GM15510 (cell line): Measurements from ENCODE around the gene C3orf49.

Experiments used
- POLR2A ChIP-seq: IDR thresholded peaks from 3 replicates; pipeline ENCODE4 v1.6.1; 2011; ENCODE audit warnings: borderline replicate concordance; ENCODE audit not compliant: insufficient read length; ENCODE audit errors: extremely low read depth

C3orf49 gene

GRCh38 chr3:63841704-63842103 lies 22.6 kb downstream of the C3orf49 start:
- no peak for TF ChIP-seq POLR2A

GRCh38 chr3:63842127-63842526 lies 23.0 kb downstream of the C3orf49 start:
- no peak for TF ChIP-seq POLR2A

- no peak for TF ChIP-seq POLR2A
These were observed 26.1 kb downstream of the C3orf49 start for GRCh38 chr3:63845215-63845614.

GRCh38 chr3:63847718-63848450 lies 28.8 kb downstream of the C3orf49 start:
- no peak for TF ChIP-seq POLR2A

- TF ChIP-seq POLR2A = no peak
These were observed 30.1 kb downstream of the C3orf49 start for GRCh38 chr3:63849175-63849574.

- no peak for TF ChIP-seq POLR2A
These were observed 32.2 kb downstream of the C3orf49 start for GRCh38 chr3:63851287-63851686.

- TF ChIP-seq POLR2A = no peak
These were observed 34.0 kb downstream of the C3orf49 start for GRCh38 chr3:63853106-63853505.

GRCh38 chr3:63855333-63855940 lies 36.3 kb downstream of the C3orf49 start:
- no peak for TF ChIP-seq POLR2A

- TF ChIP-seq POLR2A = no peak
These were observed 38.2 kb downstream of the C3orf49 start for GRCh38 chr3:63857311-63857710.

GRCh38 chr3:63860776-63861175 lies 41.7 kb downstream of the C3orf49 start:
- TF ChIP-seq POLR2A = no peak

- TF ChIP-seq POLR2A = no peak
These were observed 42.2 kb downstream of the C3orf49 start for GRCh38 chr3:63861306-63861705.

GRCh38 chr3:63862804-63863149 lies 43.7 kb downstream of the C3orf49 start:
- TF ChIP-seq POLR2A = no peak

GRCh38 chr3:63863150-63864007 lies 44.3 kb downstream of the C3orf49 start, which contains the start of the genes ATXN7 and THOC7:
TSS of gene ATXN7 (plus strand) at chr3:63863867. CDS start at chr3:63912599, 48,732 bp downstream.
TSS of gene THOC7 (minus strand) at chr3:63863805. CDS start at chr3:63863790, 15 bp downstream.
- TF ChIP-seq POLR2A = peak; percentile 61

GRCh38 chr3:63864008-63864964 lies 45.2 kb downstream of the C3orf49 start:
- no peak for TF ChIP-seq POLR2A
